H9 (cell line): ENCODE results near the gene VOPP1. TPM values are rescaled to one million over a fixed set of nuclear protein-coding genes. Genes with fewer than 3 reads are reported as not detected.

Experiments used
- DNase-seq: peaks from one replicate; pipeline ENCODE4 v3.0.0-alpha.2; 2017
- H2AFZ ChIP-seq: one replicate; pipeline ENCODE4 v1.6.1; 2013; ENCODE audit warnings: mild to moderate bottlenecking, low read length, control low read depth, moderate library complexity
- H2AK5ac ChIP-seq: 2 replicates; pipeline ENCODE4 v1.6.1; 2013; ENCODE audit warnings: low read length, control low read depth, mixed read lengths; ENCODE audit not compliant: insufficient read length
- H2BK120ac ChIP-seq: one replicate; pipeline ENCODE4 v1.6.1; 2013; ENCODE audit warnings: low read depth, mild to moderate bottlenecking, low read length, control low read depth, inconsistent platforms; ENCODE audit not compliant: poor library complexity, severe bottlenecking
- H2BK12ac ChIP-seq: 2 replicates; pipeline ENCODE4 v1.6.1; 2013; ENCODE audit warnings: low read length, control low read depth, mixed read lengths, low read depth; ENCODE audit not compliant: insufficient read length
- H2BK15ac ChIP-seq: 2 replicates; pipeline ENCODE4 v1.6.1; 2013; ENCODE audit warnings: low read depth, low read length, control low read depth
- H2BK20ac ChIP-seq: one replicate; pipeline ENCODE4 v1.6.1; 2013; ENCODE audit warnings: low read depth, mild to moderate bottlenecking, low read length, control low read depth, inconsistent platforms; ENCODE audit not compliant: poor library complexity, severe bottlenecking
- H2BK5ac ChIP-seq: 2 replicates; pipeline ENCODE4 v1.6.1; 2013; ENCODE audit warnings: low read length, control low read depth, mixed read lengths; ENCODE audit not compliant: insufficient read length
- H3K14ac ChIP-seq: 2 replicates; pipeline ENCODE4 v1.6.1; 2013; ENCODE audit warnings: low read length, control low read depth; ENCODE audit not compliant: insufficient read depth
- H3K18ac ChIP-seq: 2 replicates; pipeline ENCODE4 v1.6.1; 2013; ENCODE audit warnings: low read depth, mild to moderate bottlenecking, mixed read lengths, low read length, control low read depth; ENCODE audit not compliant: insufficient read length
- H3K23ac ChIP-seq: 2 replicates; pipeline ENCODE4 v1.6.1; 2013; ENCODE audit warnings: low read length, control low read depth, mixed read lengths, low read depth; ENCODE audit not compliant: insufficient read length
- H3K23me2 ChIP-seq: 2 replicates; pipeline ENCODE4 v1.6.1; 2013; ENCODE audit warnings: low read depth, mild to moderate bottlenecking, mixed read lengths, low read length, control low read depth; ENCODE audit not compliant: insufficient read length, poor library complexity, severe bottlenecking
- H3K27ac ChIP-seq: 2 replicates; pipeline ENCODE4 v1.5.1; 2013; ENCODE audit warnings: low read length, control low read depth, mixed read lengths, low read depth; ENCODE audit not compliant: insufficient read length
- H3K27me3 ChIP-seq: 2 replicates; pipeline ENCODE4 v1.6.1; 2013; ENCODE audit warnings: low read length, control low read depth, inconsistent platforms; ENCODE audit not compliant: insufficient read depth
- H3K4ac ChIP-seq: 2 replicates; pipeline ENCODE4 v1.6.1; 2013; ENCODE audit warnings: low read depth, mild to moderate bottlenecking, control low read depth, inconsistent platforms, low read length, moderate library complexity
- H3K4me1 ChIP-seq: 2 replicates; pipeline ENCODE4 v1.6.1; 2013; ENCODE audit warnings: low read length, control low read depth, inconsistent platforms; ENCODE audit not compliant: insufficient read depth
- H3K4me2 ChIP-seq: 2 replicates; pipeline ENCODE4 v1.6.1; 2013; ENCODE audit warnings: low read length, control low read depth, mixed read lengths; ENCODE audit not compliant: insufficient read length, insufficient read depth
- H3K56ac ChIP-seq: 2 replicates; pipeline ENCODE4 v1.6.1; 2013; ENCODE audit warnings: low read depth, mild to moderate bottlenecking, mixed read lengths, low read length, control low read depth; ENCODE audit not compliant: insufficient read length
- H3K79me1 ChIP-seq: 2 replicates; pipeline ENCODE4 v1.6.1; 2013; ENCODE audit warnings: low read depth, mild to moderate bottlenecking, moderate library complexity, low read length, control low read depth, inconsistent platforms; ENCODE audit not compliant: insufficient read depth, poor library complexity, severe bottlenecking
- H3K79me2 ChIP-seq: 2 replicates; pipeline ENCODE4 v1.6.1; 2013; ENCODE audit warnings: low read length, control low read depth, inconsistent platforms; ENCODE audit not compliant: insufficient read depth
- H3K9ac ChIP-seq: 2 replicates; pipeline ENCODE4 v1.6.1; 2013; ENCODE audit warnings: low read length, control low read depth, mixed read lengths; ENCODE audit not compliant: insufficient read length; ENCODE audit errors: extremely low read depth
- H3K9me3 ChIP-seq: one replicate; pipeline ENCODE4 v1.6.1; 2013; ENCODE audit warnings: low read depth, low read length, inconsistent platforms; ENCODE audit not compliant: control insufficient read depth
- H3T11ph ChIP-seq: one replicate; pipeline ENCODE4 v1.6.1; 2013; ENCODE audit warnings: mild to moderate bottlenecking, low read length, control low read depth, inconsistent platforms
- H4K20me1 ChIP-seq: one replicate; pipeline ENCODE4 v1.6.1; 2013; ENCODE audit not compliant: control insufficient read depth, insufficient read length, insufficient read depth
- H4K5ac ChIP-seq: 2 replicates; pipeline ENCODE4 v1.6.1; 2013; ENCODE audit warnings: low read depth, mild to moderate bottlenecking, mixed read lengths, low read length, control low read depth; ENCODE audit not compliant: insufficient read length
- H4K8ac ChIP-seq: replicated peaks from 2 replicates; pipeline ENCODE4 v1.6.1; 2013; ENCODE audit warnings: low read length, control low read depth, mixed read lengths, low read depth; ENCODE audit not compliant: insufficient read length
- H4K91ac ChIP-seq: 2 replicates; pipeline ENCODE4 v1.6.1; 2013; ENCODE audit warnings: low read depth, mild to moderate bottlenecking, moderate library complexity, mixed read lengths, low read length, control low read depth; ENCODE audit not compliant: insufficient read length
- H3K27ac Mint-ChIP-seq, 3 experiments: 2 replicates in 2 of 3; 3 replicates in 1 of 3; pipeline ENCODE4 v1.8.0; 2020 to 2021; ENCODE audit warnings: mixed read lengths in 3 of 3, mild to moderate bottlenecking in 1 of 3, moderate library complexity in 1 of 3
- H3K27me3 Mint-ChIP-seq: 2 replicates; pipeline ENCODE4 v1.8.0; 2021; ENCODE audit warnings: low read depth, mild to moderate bottlenecking, moderate library complexity, mixed read lengths
- H3K36me3 Mint-ChIP-seq, 3 experiments: 2 replicates in 2 of 3; 3 replicates in 1 of 3; pipeline ENCODE4 v1.8.0; 2020 to 2021; ENCODE audit warnings: low read depth in 3 of 3, mixed read lengths in 3 of 3; ENCODE audit not compliant: insufficient read depth in 1 of 3
- H3K4me1 Mint-ChIP-seq, 2 experiments: 2 replicates each; pipeline ENCODE4 v1.8.0; 2020; ENCODE audit warnings: mixed read lengths in 2 of 2
- H3K4me3 Mint-ChIP-seq, 2 experiments: 2 replicates in 1 of 2; 3 replicates in 1 of 2; pipeline ENCODE4 v1.8.0; 2020 to 2021; ENCODE audit warnings: mild to moderate bottlenecking in 2 of 2, mixed read lengths in 2 of 2, moderate library complexity in 1 of 2
- H3K9me3 Mint-ChIP-seq, 2 experiments: 2 replicates in 1 of 2; 3 replicates in 1 of 2; pipeline ENCODE4 v1.8.0; 2020; ENCODE audit warnings: mild to moderate bottlenecking in 2 of 2, mixed read lengths in 2 of 2, moderate library complexity in 1 of 2
- WGBS: extraction: QIAGEN DNeasy Blood & Tissue Kit; methylation state at CpG from one replicate; pipeline ENCODE4 v1.1.7; 2013; ENCODE audit warnings: missing lambda C conversion rate, low lambda C conversion rate, mixed read lengths; ENCODE audit not compliant: insufficient read length; ENCODE audit errors: extremely low coverage; 5-methylcytosine and 5-hydroxymethylcytosine counted together
- total RNA-seq: library from RNA; stranded (reverse); gene quantifications from 2 replicates; pipeline ENCODE4 v1.2.1, GENCODE V29; 2021
- TF ChIP-seq, protein P1 (sequence below): fragments of 200-600 bp; sonication (generic); conservative IDR thresholded peaks from 3 replicates; pipeline ENCODE4 v1.8.0; 2021; ENCODE audit warnings: antibody characterized with exemption, mild to moderate bottlenecking

Gene VOPP1
- total RNA-seq, 1 experiment from 2014 or later: 55.7 TPM

DNA sequence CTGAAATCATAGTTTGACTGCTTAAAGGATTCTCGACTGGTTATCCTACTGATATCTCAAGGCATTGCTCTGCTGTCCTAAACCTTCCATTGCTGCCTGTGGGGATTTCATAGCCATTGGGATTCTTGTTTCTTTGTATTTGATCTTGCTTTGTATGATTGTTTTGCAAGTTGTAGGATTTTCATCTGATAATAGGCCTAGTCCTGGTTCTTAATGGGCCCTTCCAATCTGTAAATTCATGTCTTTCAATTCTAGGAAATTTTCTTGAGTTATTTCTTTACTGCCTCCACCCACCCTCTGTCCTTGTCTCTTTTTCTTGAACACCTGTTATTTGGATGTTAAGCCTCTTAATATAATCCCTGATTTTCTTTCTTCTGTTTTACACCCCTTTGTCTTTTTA, 134.9 kb downstream of the VOPP1 start:
- TF ChIP-seq, protein P1, sequence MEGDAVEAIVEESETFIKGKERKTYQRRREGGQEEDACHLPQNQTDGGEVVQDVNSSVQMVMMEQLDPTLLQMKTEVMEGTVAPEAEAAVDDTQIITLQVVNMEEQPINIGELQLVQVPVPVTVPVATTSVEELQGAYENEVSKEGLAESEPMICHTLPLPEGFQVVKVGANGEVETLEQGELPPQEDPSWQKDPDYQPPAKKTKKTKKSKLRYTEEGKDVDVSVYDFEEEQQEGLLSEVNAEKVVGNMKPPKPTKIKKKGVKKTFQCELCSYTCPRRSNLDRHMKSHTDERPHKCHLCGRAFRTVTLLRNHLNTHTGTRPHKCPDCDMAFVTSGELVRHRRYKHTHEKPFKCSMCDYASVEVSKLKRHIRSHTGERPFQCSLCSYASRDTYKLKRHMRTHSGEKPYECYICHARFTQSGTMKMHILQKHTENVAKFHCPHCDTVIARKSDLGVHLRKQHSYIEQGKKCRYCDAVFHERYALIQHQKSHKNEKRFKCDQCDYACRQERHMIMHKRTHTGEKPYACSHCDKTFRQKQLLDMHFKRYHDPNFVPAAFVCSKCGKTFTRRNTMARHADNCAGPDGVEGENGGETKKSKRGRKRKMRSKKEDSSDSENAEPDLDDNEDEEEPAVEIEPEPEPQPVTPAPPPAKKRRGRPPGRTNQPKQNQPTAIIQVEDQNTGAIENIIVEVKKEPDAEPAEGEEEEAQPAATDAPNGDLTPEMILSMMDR: no peak
- no peak overlapping the region for H4K5ac ChIP-seq
- H2AFZ ChIP-seq: no peak overlapping the region
- DNase-seq: no peak
- no peak overlapping the region for H2BK5ac ChIP-seq
- H3K27ac ChIP-seq: no peak overlapping the region
- Mint-ChIP-seq H3K27me3 (peaks cover 3% of the 10 kb centered on the region; the same call in 1 of the 2 replicates), H3K36me3 (no peaks in the 10 kb centered on the region), H3K4me3 (no peak overlapping the region; a peak in 1 of 5 replicates), H3K27ac (0 out of 7 replicates have a peak overlapping the region, but pooled peaks of 1 of the 3 experiments have one; percentile 3), H3K4me1 (peaks cover 6 to 7% of the 10 kb centered on the region in 2 experiments; a peak in 3 of 4 replicates), H3K9me3 (no peaks in the 10 kb centered on the region)
- H3K27me3 ChIP-seq: no peaks in the 10 kb centered on the region
- no CpG with 5 or more reads among the region's 1 CpG for WGBS
- no peaks in the 10 kb centered on the region for H3K79me1 ChIP-seq
- no peak overlapping the region for H2BK12ac ChIP-seq
- H3K79me2 ChIP-seq: no peaks in the 10 kb centered on the region
- H4K20me1 ChIP-seq: no peaks in the 10 kb centered on the region
- no peak overlapping the region for H3T11ph ChIP-seq
- no peak overlapping the region for H3K18ac ChIP-seq
- no peak overlapping the region for H3K9ac ChIP-seq
- no peaks in the 10 kb centered on the region for H3K4me1 ChIP-seq
- H3K14ac ChIP-seq: no peak overlapping the region
- H3K4me2 ChIP-seq: no peak overlapping the region
- H2BK20ac ChIP-seq: no peak overlapping the region
- no peaks in the 10 kb centered on the region for H3K23me2 ChIP-seq
- H3K56ac ChIP-seq: no peak overlapping the region
- H4K8ac ChIP-seq: no peak overlapping the region
- H4K91ac ChIP-seq: no peak overlapping the region
- H3K9me3 ChIP-seq: no peaks in the 10 kb centered on the region
- H2BK15ac ChIP-seq: no peak overlapping the region
- no peak overlapping the region for H2AK5ac ChIP-seq
- H3K23ac ChIP-seq: no peak overlapping the region
- no peak overlapping the region for H2BK120ac ChIP-seq
- no peak overlapping the region for H3K4ac ChIP-seq
